K562 (cell line): Measurements from ENCODE around the gene BICC1.

Experiments used
- JUND ChIP-seq, 2 experiments: IDR thresholded peaks; 2 replicates in 1 of 2; 3 replicates in 1 of 2; pipeline ENCODE4 v1.6.1; 2011; ENCODE audit warnings: borderline replicate concordance in 2 of 2, low read depth in 2 of 2, low read length in 2 of 2, improper control_type of control experiment in 1 of 2, missing biosample characterization in 1 of 2, missing genetic modification characterization in 1 of 2, missing genetic modification reagents in 1 of 2
- SOX6 ChIP-seq: fragments of 450-650 bp; IDR thresholded peaks from 2 replicates; pipeline ENCODE4 v1.6.1; 2014; ENCODE audit warnings: mild to moderate bottlenecking

DNA sequence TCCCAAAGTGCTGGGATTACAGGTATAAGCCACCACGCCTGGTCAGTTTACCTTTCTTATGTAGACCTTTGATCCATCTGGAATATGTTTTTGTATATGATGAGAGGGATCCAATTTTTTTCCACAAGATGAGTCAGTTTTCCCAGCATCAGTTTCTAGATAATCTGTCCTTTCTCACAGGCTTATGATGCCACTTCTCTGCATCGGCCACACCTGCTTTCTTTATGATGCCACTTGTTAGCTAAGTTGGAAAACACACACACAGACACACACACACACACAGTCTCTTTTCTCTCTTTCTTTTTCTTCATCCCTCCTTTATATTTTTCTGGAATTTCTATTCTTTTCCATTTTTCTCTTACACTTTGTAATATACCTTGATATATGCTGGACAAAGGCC, 240.8 kb downstream of the BICC1 start:
- no peak for TF ChIP-seq JUND (IDR thresholded peaks at IDR 0.05; ENCODE audit: borderline replicate concordance, low read depth, low read length)
- no peak for TF ChIP-seq JUND (tag; IDR thresholded peaks at IDR 0.05; ENCODE audit: borderline replicate concordance, low read depth, low read length)
- TF ChIP-seq SOX6, result no peak
